Mesodermal cell (in vitro differentiated cells): ENCODE results near the gene SLC22A23.

ENCODE experiments used
- H3K27ac ChIP-seq: 2 replicates; pipeline ENCODE4 v1.7.0; 2013; ENCODE audit warnings: mild to moderate bottlenecking, low read depth, low read length, moderate library complexity; ENCODE audit not compliant: severe bottlenecking
- H3K36me3 ChIP-seq: 2 replicates; pipeline ENCODE4 v1.7.1; 2013; ENCODE audit warnings: mild to moderate bottlenecking, low read length, moderate library complexity; ENCODE audit not compliant: control insufficient read depth, insufficient read depth
- H3K4me1 ChIP-seq: one replicate; pipeline ENCODE4 v1.7.1; 2013; ENCODE audit warnings: mild to moderate bottlenecking, low read length; ENCODE audit not compliant: insufficient read depth, control insufficient read depth, poor library complexity, severe bottlenecking
- H3K4me3 ChIP-seq: 2 replicates; pipeline ENCODE4 v1.7.0; 2013; ENCODE audit warnings: low read length, control low read depth, mild to moderate bottlenecking; ENCODE audit not compliant: insufficient read depth, poor library complexity, severe bottlenecking; ENCODE audit errors: extremely low read depth
- H3K9me3 ChIP-seq: 2 replicates; pipeline ENCODE4 v1.7.1; 2013; ENCODE audit warnings: mild to moderate bottlenecking, low read length, moderate library complexity; ENCODE audit not compliant: control insufficient read depth
- WGBS, 2 experiments: methylation state at CpG; one replicate each; pipeline ENCODE4 v1.1.5; 2013; ENCODE audit warnings: missing lambda C conversion rate in 2 of 2; ENCODE audit not compliant: insufficient coverage in 2 of 2; 5-methylcytosine and 5-hydroxymethylcytosine counted together

The SLC22A23 gene

DNA sequence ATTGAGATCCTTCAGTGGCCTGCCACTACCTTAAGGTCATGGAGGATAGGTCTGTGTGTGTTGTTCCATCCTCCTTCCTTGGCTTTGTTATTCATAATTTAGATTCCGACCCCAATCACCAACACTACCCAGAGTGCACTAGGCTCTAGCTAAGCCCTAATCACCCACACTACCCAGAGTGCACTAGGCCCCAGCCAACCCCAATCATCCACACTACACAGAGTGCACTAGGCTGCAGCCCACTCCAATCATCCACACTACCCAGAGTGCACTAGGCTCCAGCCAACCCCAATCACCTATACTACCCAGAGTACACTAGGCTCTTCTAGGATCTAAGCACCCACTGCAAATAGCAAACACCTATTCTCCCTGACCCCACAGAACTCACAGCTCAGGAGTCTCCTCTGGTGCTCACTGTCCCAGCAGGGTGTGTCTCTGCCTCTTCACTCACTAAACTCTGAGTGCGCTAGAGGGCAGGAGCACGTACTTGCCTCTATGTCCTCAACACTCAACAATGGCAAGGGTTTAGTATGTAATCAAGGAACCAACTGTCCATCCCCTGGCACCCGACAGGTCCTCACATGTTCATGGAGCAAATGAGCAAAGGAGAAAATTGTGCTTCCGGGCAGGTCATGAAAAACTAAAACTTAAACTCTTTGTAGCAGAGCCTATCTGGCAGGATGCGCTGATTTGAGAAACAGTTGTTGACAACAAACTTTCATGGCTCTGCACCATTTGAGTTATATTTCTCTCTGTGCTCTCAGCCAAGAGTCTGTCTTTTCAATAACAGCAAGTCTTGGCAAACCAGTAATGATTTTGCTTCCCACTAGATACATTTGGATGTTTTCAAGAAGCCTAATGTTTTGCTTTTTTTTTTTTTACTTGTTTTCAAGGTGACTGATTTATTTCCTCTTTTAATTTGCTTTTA is 54.3 kb downstream of the SLC22A23 start:
- peaks cover 4% of the 10 kb centered on the region for H3K4me1 ChIP-seq
- H3K4me3 ChIP-seq, result no peak overlapping the region
- H3K9me3 ChIP-seq, result no peaks in the 10 kb centered on the region
- H3K27ac ChIP-seq, result no peak overlapping the region
- H3K36me3 ChIP-seq, result no peaks in the 10 kb centered on the region
- WGBS, 2 experiments, result 89% methylated on average over 5 to 6 of the region's 6 CpGs

DNA sequence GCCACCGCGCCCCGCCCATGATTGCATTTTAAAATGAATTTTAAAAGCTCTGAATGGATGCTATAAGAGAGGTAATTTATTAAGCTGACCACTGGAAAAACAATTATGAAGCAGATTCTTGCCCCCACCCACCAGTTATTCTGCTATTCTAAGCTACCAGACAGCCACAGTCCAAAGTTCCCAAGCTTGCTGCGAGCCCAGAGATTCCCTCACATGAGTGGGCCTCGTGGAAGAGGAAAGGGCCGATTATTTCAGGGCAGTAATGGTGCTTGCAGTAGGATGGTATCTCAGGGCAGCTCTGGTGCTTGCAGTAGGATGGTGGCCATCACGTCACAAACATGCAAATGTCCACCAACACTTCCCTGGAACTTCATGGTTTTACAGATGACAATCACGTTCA is 56.7 kb downstream of the SLC22A23 start:
- Histone ChIP-seq H3K4me1 (peaks cover 4% of the 10 kb centered on the region), H3K36me3 (no peaks in the 10 kb centered on the region), H3K4me3 (no peak overlapping the region), H3K9me3 (no peaks in the 10 kb centered on the region), H3K27ac (no peak overlapping the region)
- 83 to 84% methylated on average over 1 to 8 of the region's 8 CpGs for WGBS, 2 experiments

DNA sequence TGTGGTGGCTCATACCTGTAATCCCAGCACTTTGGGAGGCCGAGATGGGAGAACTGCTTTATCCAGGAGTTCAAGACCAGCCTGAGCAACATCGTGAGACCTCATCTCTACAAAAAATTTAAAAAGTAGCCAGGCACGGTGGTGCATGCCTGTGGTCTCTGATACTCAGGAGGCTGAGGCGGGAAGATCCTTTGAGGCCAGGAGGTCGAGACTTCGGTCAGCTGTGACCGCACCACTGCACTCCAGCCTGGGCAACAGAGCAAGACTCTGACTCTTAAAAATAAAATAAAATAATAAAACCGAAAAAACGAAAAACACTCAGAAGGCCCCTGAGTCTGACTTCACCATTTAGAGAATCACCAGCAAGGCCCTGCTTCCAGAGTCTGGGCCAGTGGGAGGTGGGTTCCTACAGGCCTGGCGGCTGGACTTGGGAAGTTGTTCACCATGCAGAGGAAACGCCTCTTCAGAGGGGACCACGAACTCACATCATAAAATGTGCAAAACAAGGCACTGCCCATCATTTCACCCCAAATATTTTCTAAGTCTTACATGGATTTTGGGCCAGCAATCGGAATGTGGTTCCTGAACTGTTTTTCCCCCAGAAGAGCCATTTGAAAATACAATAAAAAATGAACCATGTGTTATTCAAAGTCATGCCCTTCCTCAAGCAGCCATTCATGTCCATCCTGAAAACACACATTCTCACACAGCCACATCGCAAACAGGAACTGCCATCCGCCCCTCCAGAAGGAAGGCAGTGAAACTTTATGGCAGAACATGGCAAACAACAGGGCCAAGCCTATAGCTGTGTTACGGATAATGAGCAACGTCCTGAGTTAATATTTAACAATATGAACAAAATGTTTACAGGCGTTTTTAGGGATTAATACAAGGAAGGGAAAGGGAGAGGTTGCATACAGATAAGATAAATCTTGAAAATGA is 57.8 kb downstream of the SLC22A23 start:
- H3K4me3 ChIP-seq, result no peak overlapping the region
- 91 to 95% methylated on average over 10 to 11 of the region's 18 CpGs for WGBS, 2 experiments
- peaks cover 4% of the 10 kb centered on the region for H3K4me1 ChIP-seq

DNA sequence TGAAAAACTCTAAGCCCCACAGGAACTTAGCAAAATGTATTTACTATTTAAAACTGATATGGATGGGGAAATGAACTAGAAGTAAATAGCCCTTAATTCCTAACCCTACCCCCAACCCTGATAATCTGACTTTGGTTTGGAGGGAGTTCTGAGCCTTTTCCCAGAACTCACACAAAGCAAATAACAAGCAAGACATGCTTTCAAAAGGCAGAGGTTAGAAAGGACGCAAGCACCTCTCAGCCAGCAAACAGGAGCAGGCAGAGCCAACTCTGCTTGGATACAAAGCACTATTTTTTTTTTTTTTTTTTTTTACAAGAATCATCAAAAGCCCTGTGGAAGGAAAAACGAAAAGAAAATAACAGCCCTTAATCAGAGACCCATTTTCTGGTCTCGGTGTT is 58.7 kb downstream of the SLC22A23 start:
- H3K36me3 ChIP-seq, result no peaks in the 10 kb centered on the region
- no peaks in the 10 kb centered on the region for H3K9me3 ChIP-seq
- no peak overlapping the region for H3K4me3 ChIP-seq
- 53 to 100% methylated on average over 1 to 3 of the region's 3 CpGs for WGBS, 2 experiments
- no peak overlapping the region for H3K27ac ChIP-seq
- H3K4me1 ChIP-seq, result peaks cover 3% of the 10 kb centered on the region

More for the DNA sequence above, 57.8 kb downstream of the SLC22A23 start:
- H3K27ac ChIP-seq, result no peak overlapping the region
- no peaks in the 10 kb centered on the region for H3K36me3 ChIP-seq
- H3K9me3 ChIP-seq, result no peaks in the 10 kb centered on the region

DNA sequence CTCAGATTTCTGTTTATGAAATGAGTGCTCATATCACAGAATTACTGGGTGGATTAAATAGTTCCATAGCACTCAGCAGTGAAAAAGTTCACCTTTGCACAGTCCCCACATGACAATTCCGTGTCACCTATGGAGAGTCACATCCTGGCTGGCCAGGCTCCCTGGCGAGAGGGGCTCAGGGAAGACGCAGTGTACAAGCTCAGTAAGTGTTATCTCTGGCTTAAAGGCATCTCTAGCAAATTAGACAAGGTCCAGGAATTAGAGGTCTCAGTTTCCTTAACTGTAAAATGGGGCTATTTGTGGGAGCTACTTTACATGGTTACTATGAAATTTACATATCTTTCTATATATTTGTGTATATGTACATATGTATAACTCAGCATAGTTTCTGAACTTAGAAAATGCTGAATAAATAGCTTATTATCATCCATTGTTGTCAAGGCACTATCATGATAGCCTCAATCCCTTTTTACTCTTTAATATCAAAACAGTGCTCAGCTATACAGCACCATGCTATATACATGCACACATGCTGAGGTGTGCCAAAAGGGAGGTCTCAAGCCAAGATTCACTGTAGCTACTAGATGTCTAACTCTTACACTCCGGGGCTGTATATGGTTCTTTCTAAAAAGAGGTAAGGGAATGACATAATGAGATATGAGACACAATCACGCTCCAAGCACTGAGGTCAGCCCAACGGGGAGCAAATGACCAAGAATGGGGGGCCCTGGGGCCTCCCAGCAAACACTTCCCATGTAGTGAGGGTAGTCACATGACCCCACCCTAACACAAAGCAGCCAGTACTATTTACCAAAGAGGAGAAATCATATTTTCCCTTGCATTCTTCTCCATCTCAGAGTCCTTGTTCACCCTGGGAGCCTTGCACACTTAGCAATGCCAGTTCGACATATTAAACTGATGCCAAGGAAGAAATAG is 59.4 kb downstream of the SLC22A23 start:
- no peaks in the 10 kb centered on the region for H3K36me3 ChIP-seq
- H3K4me3 ChIP-seq, result no peak overlapping the region
- WGBS, 2 experiments, result 89 to 93% methylated on average over 3 of the region's 7 CpGs
- H3K27ac ChIP-seq, result peak overlapping the region; percentile 10
- H3K9me3 ChIP-seq, result no peaks in the 10 kb centered on the region
- H3K4me1 ChIP-seq, result no peaks in the 10 kb centered on the region

DNA sequence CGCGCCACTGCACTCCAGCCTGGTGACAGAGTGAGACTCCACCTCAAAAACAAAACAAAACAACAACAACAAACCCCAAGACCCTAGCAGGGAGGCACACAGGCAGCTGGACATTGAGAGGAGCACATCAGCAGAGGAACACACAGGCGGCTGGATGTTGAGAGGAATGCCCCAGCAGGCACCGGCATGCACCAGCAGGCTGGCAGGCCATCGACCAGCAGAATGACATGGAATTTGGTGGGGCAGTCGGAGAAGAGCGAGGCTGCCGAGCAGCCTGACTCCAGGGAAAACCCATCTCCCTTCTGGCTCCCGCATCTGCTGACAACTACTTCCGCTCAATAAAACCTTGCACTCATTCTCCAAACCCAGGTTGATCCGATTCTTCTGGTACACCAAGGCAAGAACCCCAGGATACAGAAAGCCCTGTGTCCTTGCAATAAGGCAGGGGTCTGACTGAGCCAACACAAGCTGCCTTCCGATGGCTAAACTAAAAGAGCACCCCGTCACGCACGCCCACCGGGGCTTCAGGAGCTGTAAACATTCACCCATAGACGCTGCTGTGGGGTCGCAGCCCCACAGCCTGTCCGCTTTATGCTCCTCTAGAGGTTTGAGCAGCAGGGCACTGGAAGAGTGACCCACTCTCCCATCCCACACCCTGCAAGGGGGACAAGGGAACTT is 60.2 kb downstream of the SLC22A23 start:
- Histone ChIP-seq H3K27ac (peak overlapping the region; percentile 10), H3K4me3 (no peak overlapping the region), H3K36me3 (no peaks in the 10 kb centered on the region), H3K9me3 (no peaks in the 10 kb centered on the region), H3K4me1 (no peaks in the 10 kb centered on the region)
- WGBS, 2 experiments, result 93 to 94% methylated on average over 17 to 19 of the region's 19 CpGs

DNA sequence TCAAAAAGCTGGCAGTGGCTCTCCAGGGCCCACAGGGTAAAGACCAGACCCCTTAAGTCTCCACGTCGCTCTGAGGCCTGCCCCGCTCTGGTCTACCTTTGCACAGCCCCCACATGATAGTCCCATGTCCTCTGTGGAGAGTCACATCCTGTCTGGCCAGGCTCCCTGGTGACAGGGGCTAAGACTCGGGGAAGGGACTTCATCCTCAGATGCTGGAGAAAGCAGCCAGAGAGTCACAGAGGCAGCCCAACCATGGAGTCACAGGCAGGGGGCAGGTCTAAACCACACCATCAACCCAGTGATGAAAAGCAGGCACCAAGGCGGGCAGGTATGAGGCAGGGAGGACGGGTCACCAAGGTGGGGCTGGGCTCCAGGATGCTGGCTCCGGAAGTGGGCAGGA is 62.2 kb downstream of the SLC22A23 start:
- WGBS, 2 experiments, result 90 to 92% methylated on average over 7 of the region's 7 CpGs
- no peaks in the 10 kb centered on the region for H3K9me3 ChIP-seq
- H3K36me3 ChIP-seq, result no peaks in the 10 kb centered on the region
- no peaks in the 10 kb centered on the region for H3K4me1 ChIP-seq
- no peak overlapping the region for H3K4me3 ChIP-seq
- H3K27ac ChIP-seq, result no peak overlapping the region

DNA sequence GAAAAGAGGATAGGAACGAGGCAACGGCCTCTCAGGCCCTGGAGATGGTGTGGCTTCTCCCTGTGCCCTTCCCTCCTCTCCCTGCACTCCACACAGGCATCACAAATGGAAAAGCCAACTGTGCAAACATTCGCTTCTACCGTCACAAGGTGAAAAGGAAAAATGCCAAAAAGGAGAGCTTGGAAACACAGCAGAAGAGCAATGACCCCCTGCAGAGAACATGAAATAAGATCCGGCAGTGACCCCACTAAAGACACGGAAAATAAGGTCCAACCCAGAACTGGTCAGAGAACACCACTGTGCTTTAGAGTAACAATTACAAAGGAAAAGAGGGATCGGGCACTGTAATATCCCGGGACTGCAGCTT is 63.0 kb downstream of the SLC22A23 start:
- Histone ChIP-seq H3K9me3 (no peaks in the 10 kb centered on the region), H3K4me1 (no peaks in the 10 kb centered on the region), H3K4me3 (no peak overlapping the region), H3K36me3 (no peaks in the 10 kb centered on the region), H3K27ac (no peak overlapping the region)
- 87 to 88% methylated on average over 4 of the region's 8 CpGs for WGBS, 2 experiments

DNA sequence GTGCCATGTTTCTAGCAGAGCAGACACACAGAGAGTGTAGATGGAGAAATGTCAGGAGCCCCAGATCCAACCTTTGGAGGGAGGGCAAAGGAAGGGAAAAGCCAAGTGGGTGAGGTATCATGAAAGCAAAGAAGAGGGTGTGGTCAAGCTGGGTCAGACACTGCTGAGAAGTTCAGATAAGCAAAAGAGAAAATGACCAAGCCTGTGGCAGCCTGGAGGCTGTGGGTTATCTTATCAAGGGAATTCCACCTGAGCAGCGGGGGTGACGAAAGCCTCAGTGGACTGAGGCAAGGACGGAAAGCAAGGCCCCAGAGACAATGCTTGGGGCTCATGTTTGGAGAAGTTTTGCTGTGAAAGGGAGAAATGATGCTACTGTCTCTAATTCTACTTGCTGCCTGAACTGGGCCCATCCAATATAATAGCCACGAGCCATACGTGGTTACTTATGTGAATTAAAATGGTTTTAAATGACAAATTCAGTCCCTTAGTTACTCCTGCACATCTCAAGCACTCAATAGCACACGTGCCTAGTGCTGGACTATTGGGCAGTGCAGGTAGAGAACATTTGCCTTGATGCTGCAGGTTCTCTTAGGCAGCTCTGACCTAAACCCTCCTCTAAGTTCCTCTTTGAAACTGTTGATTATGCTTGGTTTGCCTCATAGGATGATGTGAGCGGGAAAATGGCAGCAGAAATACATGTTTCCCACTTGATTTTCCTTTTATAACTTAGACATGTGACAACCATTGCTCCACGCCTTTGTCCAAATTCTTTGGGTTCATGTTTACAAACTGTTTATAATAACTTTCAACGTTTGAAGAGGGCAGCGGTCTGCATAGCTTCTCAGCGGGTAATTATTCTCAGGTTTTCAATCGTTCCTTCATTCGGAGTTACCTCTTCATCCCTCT is 63.7 kb downstream of the SLC22A23 start:
- Histone ChIP-seq H3K9me3 (no peaks in the 10 kb centered on the region), H3K4me1 (no peaks in the 10 kb centered on the region), H3K4me3 (no peak overlapping the region), H3K36me3 (no peaks in the 10 kb centered on the region), H3K27ac (no peak overlapping the region)
- 86 to 99% methylated on average over 9 to 10 of the region's 13 CpGs for WGBS, 2 experiments
